Trophoblast cell (in vitro differentiated cells and primary cell): ENCODE data around the gene COL12A1. TPM values are rescaled to one million over a fixed set of nuclear protein-coding genes. Genes with fewer than 3 reads are reported as not detected.
A peak's percentile ranks its signal among the peaks of the same experiment; 100 is the strongest.

ENCODE experiments used
- DNase-seq, 2 donors: peaks; one replicate each; pipeline ENCODE4 v3.0.0-alpha.2; 2016
- H2AFZ ChIP-seq: 2 replicates; pipeline ENCODE4 v1.6.1; 2013; ENCODE audit warnings: low read length, moderate library complexity, mild to moderate bottlenecking; ENCODE audit not compliant: insufficient read depth, poor library complexity
- H2AK5ac ChIP-seq: 2 replicates; pipeline ENCODE4 v1.6.1; 2013; ENCODE audit warnings: mild to moderate bottlenecking, low read length
- H2BK120ac ChIP-seq: 2 replicates; pipeline ENCODE4 v1.6.1; 2013; ENCODE audit warnings: low read length, mild to moderate bottlenecking, moderate library complexity; ENCODE audit not compliant: insufficient read depth, poor library complexity
- H2BK12ac ChIP-seq: 2 replicates; pipeline ENCODE4 v1.6.1; 2013; ENCODE audit warnings: mild to moderate bottlenecking, low read length, moderate library complexity
- H2BK5ac ChIP-seq: 2 replicates; pipeline ENCODE4 v1.6.1; 2013; ENCODE audit warnings: low read length, low read depth, moderate library complexity, mild to moderate bottlenecking; ENCODE audit not compliant: poor library complexity
- H3K14ac ChIP-seq: 2 replicates; pipeline ENCODE4 v1.6.1; 2013; ENCODE audit warnings: mild to moderate bottlenecking, low read length
- H3K18ac ChIP-seq: 2 replicates; pipeline ENCODE4 v1.6.1; 2013; ENCODE audit warnings: mild to moderate bottlenecking, low read length
- H3K23ac ChIP-seq: 2 replicates; pipeline ENCODE4 v1.6.1; 2013; ENCODE audit warnings: low read length
- H3K27ac ChIP-seq: 2 replicates; pipeline ENCODE4 v1.5.1; 2013; ENCODE audit warnings: low read depth, mild to moderate bottlenecking, inconsistent platforms, low read length, moderate library complexity
- H3K27me3 ChIP-seq: 2 replicates; pipeline ENCODE4 v1.6.1; 2013; ENCODE audit warnings: inconsistent platforms, mild to moderate bottlenecking, low read length, moderate library complexity; ENCODE audit not compliant: insufficient read depth
- H3K36me3 ChIP-seq, 2 experiments: 1 replicate in 1 of 2; 2 replicates in 1 of 2; pipeline ENCODE4 v1.6.1; 2013; ENCODE audit warnings: low read length in 2 of 2, mild to moderate bottlenecking in 2 of 2, moderate library complexity in 1 of 2; ENCODE audit not compliant: insufficient read depth in 2 of 2, control insufficient read depth in 1 of 2
- H3K4ac ChIP-seq: 2 replicates; pipeline ENCODE4 v1.6.1; 2013; ENCODE audit warnings: low read depth, mild to moderate bottlenecking, low read length, moderate library complexity
- H3K4me1 ChIP-seq, 2 experiments: 1 replicate in 1 of 2; 2 replicates in 1 of 2; pipeline ENCODE4 v1.6.1; 2013; ENCODE audit warnings: low read length in 2 of 2, mild to moderate bottlenecking in 2 of 2, moderate library complexity in 1 of 2; ENCODE audit not compliant: insufficient read depth in 2 of 2, control insufficient read depth in 1 of 2
- H3K4me2 ChIP-seq: 2 replicates; pipeline ENCODE4 v1.6.1; 2013; ENCODE audit warnings: inconsistent platforms, mild to moderate bottlenecking, low read length, moderate library complexity
- H3K4me3 ChIP-seq: 2 replicates; pipeline ENCODE4 v1.5.1; 2013; ENCODE audit warnings: mild to moderate bottlenecking, low read depth, low read length, inconsistent platforms
- H3K79me1 ChIP-seq: one replicate; pipeline ENCODE4 v1.6.1; 2013; ENCODE audit warnings: low read length
- H3K79me2 ChIP-seq: 2 replicates; pipeline ENCODE4 v1.6.1; 2013; ENCODE audit warnings: low read length, mild to moderate bottlenecking; ENCODE audit not compliant: control insufficient read depth, insufficient read depth, poor library complexity
- H3K9ac ChIP-seq: 2 replicates; pipeline ENCODE4 v1.6.1; 2013; ENCODE audit warnings: mild to moderate bottlenecking, low read length
- H3K9me3 ChIP-seq: 2 replicates; pipeline ENCODE4 v1.6.1; 2013; ENCODE audit warnings: low read depth, mild to moderate bottlenecking, control low read depth, inconsistent platforms, low read length; ENCODE audit not compliant: insufficient read depth
- H4K12ac ChIP-seq: 2 replicates; pipeline ENCODE4 v1.6.1; 2013; ENCODE audit warnings: low read depth, mild to moderate bottlenecking, low read length, moderate library complexity
- H4K8ac ChIP-seq: 2 replicates; pipeline ENCODE4 v1.6.1; 2013; ENCODE audit warnings: low read depth, mild to moderate bottlenecking, low read length, moderate library complexity
- H4K91ac ChIP-seq: one replicate; pipeline ENCODE4 v1.6.1; 2013; ENCODE audit warnings: low read depth, mild to moderate bottlenecking, low read length, moderate library complexity
- WGBS: extraction: QIAGEN DNeasy Blood & Tissue Kit; methylation state at CpG from one replicate; pipeline ENCODE4 v1.1.7; 2013; ENCODE audit warnings: missing lambda C conversion rate; ENCODE audit not compliant: insufficient read length, insufficient coverage; ENCODE audit errors: extremely low coverage; 5-methylcytosine and 5-hydroxymethylcytosine counted together
- polyA plus RNA-seq: library from polyadenylated mRNA; stranded (reverse); fragments of 200-250 nt; gene quantifications from 2 replicates; pipeline ENCODE4 v1.2.3, GENCODE V29; 2013

Gene COL12A1
- 38.5 and 39.9 TPM in 2 replicates for polyA plus RNA-seq

- peak within 1 kb of the TSS; percentile 59 for H3K18ac ChIP-seq
- H3K23ac ChIP-seq: no peak within 1 kb of the TSS
- H3K27me3 ChIP-seq: peaks cover 17% of the 10 kb centered on the region
- H3K36me3 ChIP-seq: no peaks in the 10 kb centered on the region
- H3K27ac ChIP-seq: peak within 1 kb of the TSS; percentile 80
- DNase-seq: peak; percentile 89 to 93
- H4K8ac ChIP-seq: peak within 1 kb of the TSS; percentile 27
- no peak within 1 kb of the TSS for H2AK5ac ChIP-seq
- peak within 1 kb of the TSS; percentile 53 for H2BK12ac ChIP-seq
- WGBS: no CpG with 5 or more reads among the region's 64 CpGs
- H4K12ac ChIP-seq: peak within 1 kb of the TSS; percentile 4
- peak within 1 kb of the TSS; percentile 79 for H3K4me3 ChIP-seq
- H2AFZ ChIP-seq: peak within 1 kb of the TSS; percentile 47
- peak within 1 kb of the TSS; percentile 89 for H4K91ac ChIP-seq
- peaks cover 27 to 40% of the 10 kb centered on the region in 2 experiments for H3K4me1 ChIP-seq
- peak within 1 kb of the TSS; percentile 20 for H3K4ac ChIP-seq
- peak within 1 kb of the TSS; percentile 50 for H3K14ac ChIP-seq
- peak within 1 kb of the TSS; percentile 28 for H2BK5ac ChIP-seq
- H3K79me2 ChIP-seq: peaks cover 2% of the 10 kb centered on the region
- peak within 1 kb of the TSS; percentile 60 for H2BK120ac ChIP-seq
- peak within 1 kb of the TSS; percentile 78 for H3K4me2 ChIP-seq
- peak within 1 kb of the TSS; percentile 83 for H3K9ac ChIP-seq
- H3K9me3 ChIP-seq: no peaks in the 10 kb centered on the region
- peaks cover 9% of the 10 kb centered on the region for H3K79me1 ChIP-seq
These were observed at the start of gene COL12A1 for GRCh38 chr6:75205776-75206575. Gene COL12A1 (minus strand): TSS chr6:75206053. CDS start chr6:75202792, 3,261 bp downstream.

GRCh38 chr6:75250552-75250951 lies 44.7 kb upstream of the COL12A1 start:
- H2AFZ ChIP-seq: no peak overlapping the region
- H4K8ac ChIP-seq: no peak overlapping the region
- no peak for DNase-seq
- no peaks in the 10 kb centered on the region for H3K79me1 ChIP-seq
- no peaks in the 10 kb centered on the region for H3K27me3 ChIP-seq
- no peaks in the 10 kb centered on the region for H3K36me3 ChIP-seq
- no peak overlapping the region for H3K23ac ChIP-seq
- H3K4me3 ChIP-seq: no peak overlapping the region
- H2BK120ac ChIP-seq: no peak overlapping the region
- no peaks in the 10 kb centered on the region for H3K9me3 ChIP-seq
- H4K12ac ChIP-seq: no peak overlapping the region
- H3K4me2 ChIP-seq: no peak overlapping the region
- H3K27ac ChIP-seq: no peak overlapping the region
- no peak overlapping the region for H4K91ac ChIP-seq
- H2BK12ac ChIP-seq: no peak overlapping the region
- no peak overlapping the region for H2AK5ac ChIP-seq
- H2BK5ac ChIP-seq: no peak overlapping the region
- WGBS: no CpG with 5 or more reads among the region's 2 CpGs
- no peak overlapping the region for H3K18ac ChIP-seq
- H3K79me2 ChIP-seq: no peaks in the 10 kb centered on the region
- H3K14ac ChIP-seq: no peak overlapping the region
- no peak overlapping the region for H3K4ac ChIP-seq
- H3K4me1 ChIP-seq: no peaks in the 10 kb centered on the region
- H3K9ac ChIP-seq: no peak overlapping the region

- Histone ChIP-seq H3K79me1 (no peaks in the 10 kb centered on the region), H2BK5ac (no peak overlapping the region), H4K91ac (no peak overlapping the region), H3K23ac (no peak overlapping the region), H3K18ac (no peak overlapping the region), H3K4me3 (no peak overlapping the region), H3K79me2 (no peaks in the 10 kb centered on the region), H3K4me2 (no peak overlapping the region), H3K4me1 (no peaks in the 10 kb centered on the region), H3K27me3 (no peaks in the 10 kb centered on the region), H3K4ac (no peak overlapping the region), H2AK5ac (no peak overlapping the region), H2BK120ac (no peak overlapping the region), H3K9ac (no peak overlapping the region), H4K12ac (no peak overlapping the region), H2AFZ (no peak overlapping the region), H3K14ac (no peak overlapping the region), H3K36me3 (no peaks in the 10 kb centered on the region), H3K9me3 (no peaks in the 10 kb centered on the region), H2BK12ac (no peak overlapping the region), H3K27ac (no peak overlapping the region), H4K8ac (no peak overlapping the region)
- no peak for DNase-seq
These were observed 44.0 kb upstream of the COL12A1 start for GRCh38 chr6:75249837-75250236.

GRCh38 chr6:75246386-75246785 lies 40.5 kb upstream of the COL12A1 start:
- Histone ChIP-seq H3K36me3 (peaks cover 0 to 2% of the 10 kb centered on the region in 2 experiments), H4K91ac (no peak overlapping the region), H3K9me3 (no peaks in the 10 kb centered on the region), H3K14ac (no peak overlapping the region), H3K4me3 (no peak overlapping the region), H2BK5ac (no peak overlapping the region), H3K4me1 (peaks cover 0 to 1% of the 10 kb centered on the region in 2 experiments), H3K18ac (no peak overlapping the region), H3K27ac (no peak overlapping the region), H2BK120ac (no peak overlapping the region), H3K27me3 (no peaks in the 10 kb centered on the region), H2AFZ (no peak overlapping the region), H3K4me2 (no peak overlapping the region), H2BK12ac (no peak overlapping the region), H3K4ac (no peak overlapping the region), H3K79me2 (peaks cover 2% of the 10 kb centered on the region), H3K9ac (no peak overlapping the region), H4K8ac (no peak overlapping the region), H3K23ac (no peak overlapping the region), H3K79me1 (peaks cover 9% of the 10 kb centered on the region), H4K12ac (no peak overlapping the region), H2AK5ac (no peak overlapping the region)
- WGBS: no CpG with 5 or more reads among the region's 2 CpGs
- no peak for DNase-seq
